BJ (cell line): ENCODE results near the gene SETD1B. TPM values are rescaled to one million over a fixed set of nuclear protein-coding genes. Genes with fewer than 3 reads are reported as not detected.

Experiments
- CTCF ChIA-PET: fragments of 350-600 bp; formaldehyde crosslinking; extraction: SDS; loops from one replicate; lab custom pipeline; 2021; ENCODE audit warnings: antibody characterized with exemption, inconsistent platforms; lab: Yijun Ruan, JAX
- POLR2A ChIA-PET: fragments of 300-600 bp; sonication (Branson Sonifier 250); formaldehyde crosslinking; extraction: SDS; loops from one replicate; lab custom pipeline; 2021; ENCODE audit warnings: antibody characterized with exemption; lab: Charles Lee
- DNase-seq: peaks from one replicate; pipeline ENCODE4 v3.0.0-alpha.2; 2011; ENCODE audit warnings: low read depth
- H3K27me3 ChIP-seq: 2 replicates; pipeline ENCODE4 v1.6.0; 2011; ENCODE audit warnings: low read length; ENCODE audit not compliant: control insufficient read depth, insufficient read depth
- H3K36me3 ChIP-seq: 2 replicates; pipeline ENCODE4 v1.5.1; 2011; ENCODE audit warnings: low read length; ENCODE audit not compliant: control insufficient read depth, insufficient read depth
- H3K4me3 ChIP-seq: 2 replicates; pipeline ENCODE4 v1.5.1; 2011; ENCODE audit warnings: low read depth, mild to moderate bottlenecking, control low read depth, low read length
- polyA plus RNA-seq: library from polyadenylated mRNA; depleted of rRNA; stranded (reverse); fragments of >200 nt; gene quantifications from 2 replicates; pipeline ENCODE4 v1.2.3, GENCODE V29; 2011
- TF ChIP-seq, protein P1 (sequence below): IDR thresholded peaks from 2 replicates; pipeline ENCODE4 v1.5.1; 2011; ENCODE audit warnings: low read depth, mild to moderate bottlenecking, control low read depth, inconsistent platforms, low read length, moderate library complexity; ENCODE audit not compliant: insufficient read depth

Gene SETD1B
- polyA plus RNA-seq, 1 experiment: 0.85 TPM

- POLR2A ChIA-PET: no interaction called here
- CTCF ChIA-PET: interaction anchor here (0.6 to 4.7 kb wide), 3 partner anchors 17 to 91 kb away, joined by 3 to 26 read pairs (median 4); no protein-coding TSS in a partner anchor
- TF ChIP-seq, protein P1, sequence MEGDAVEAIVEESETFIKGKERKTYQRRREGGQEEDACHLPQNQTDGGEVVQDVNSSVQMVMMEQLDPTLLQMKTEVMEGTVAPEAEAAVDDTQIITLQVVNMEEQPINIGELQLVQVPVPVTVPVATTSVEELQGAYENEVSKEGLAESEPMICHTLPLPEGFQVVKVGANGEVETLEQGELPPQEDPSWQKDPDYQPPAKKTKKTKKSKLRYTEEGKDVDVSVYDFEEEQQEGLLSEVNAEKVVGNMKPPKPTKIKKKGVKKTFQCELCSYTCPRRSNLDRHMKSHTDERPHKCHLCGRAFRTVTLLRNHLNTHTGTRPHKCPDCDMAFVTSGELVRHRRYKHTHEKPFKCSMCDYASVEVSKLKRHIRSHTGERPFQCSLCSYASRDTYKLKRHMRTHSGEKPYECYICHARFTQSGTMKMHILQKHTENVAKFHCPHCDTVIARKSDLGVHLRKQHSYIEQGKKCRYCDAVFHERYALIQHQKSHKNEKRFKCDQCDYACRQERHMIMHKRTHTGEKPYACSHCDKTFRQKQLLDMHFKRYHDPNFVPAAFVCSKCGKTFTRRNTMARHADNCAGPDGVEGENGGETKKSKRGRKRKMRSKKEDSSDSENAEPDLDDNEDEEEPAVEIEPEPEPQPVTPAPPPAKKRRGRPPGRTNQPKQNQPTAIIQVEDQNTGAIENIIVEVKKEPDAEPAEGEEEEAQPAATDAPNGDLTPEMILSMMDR: no peak
- Histone ChIP-seq H3K4me3 (no peak overlapping the region), H3K27me3 (no peaks in the 10 kb centered on the region), H3K36me3 (peaks cover 43% of the 10 kb centered on the region)
- no peak for DNase-seq
Observed at GRCh38 chr12:121829250-121829918, 25.6 kb downstream of the SETD1B start.

DNA sequence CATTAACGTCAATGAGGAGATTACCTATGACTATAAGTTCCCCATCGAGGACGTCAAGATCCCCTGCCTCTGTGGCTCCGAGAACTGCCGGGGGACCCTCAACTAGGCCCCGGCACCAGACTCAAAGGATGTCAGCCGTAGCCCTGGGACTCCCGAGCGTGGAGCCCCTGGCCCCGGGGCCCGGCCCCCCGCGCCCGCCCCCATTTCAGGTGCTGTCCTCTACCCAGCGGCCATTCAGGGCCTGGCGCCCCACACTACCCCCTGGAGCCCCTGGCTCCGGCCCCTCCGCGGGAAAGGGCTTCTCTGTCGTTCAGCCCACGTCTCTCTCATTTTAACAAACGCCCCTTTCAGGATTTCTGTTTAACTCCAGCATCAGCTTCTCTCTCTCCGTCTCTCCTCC, 26.3 kb downstream of the SETD1B start:
- no peak for DNase-seq
- ChIA-PET CTCF (interaction anchor here (0.6 to 1.0 kb wide), 2 partner anchors 36 to 91 kb away, joined by 3 to 4 read pairs; no protein-coding TSS in a partner anchor), POLR2A (no interaction called here)
- TF ChIP-seq, protein P1: no peak
- no peaks in the 10 kb centered on the region for H3K27me3 ChIP-seq
- H3K4me3 ChIP-seq: no peak overlapping the region
- H3K36me3 ChIP-seq: peaks cover 42% of the 10 kb centered on the region

- Histone ChIP-seq H3K27me3 (no peaks in the 10 kb centered on the region), H3K36me3 (peaks cover 39% of the 10 kb centered on the region), H3K4me3 (no peak overlapping the region)
- TF ChIP-seq, protein P1: no peak
- ChIA-PET CTCF (interaction anchor here (1.2 kb wide), 1 partner anchor 36 kb away, joined by 3 read pairs; no protein-coding TSS in a partner anchor), POLR2A (no interaction called here)
- no peak for DNase-seq
Observed at GRCh38 chr12:121830588-121831265, 26.9 kb downstream of the SETD1B start.

DNA sequence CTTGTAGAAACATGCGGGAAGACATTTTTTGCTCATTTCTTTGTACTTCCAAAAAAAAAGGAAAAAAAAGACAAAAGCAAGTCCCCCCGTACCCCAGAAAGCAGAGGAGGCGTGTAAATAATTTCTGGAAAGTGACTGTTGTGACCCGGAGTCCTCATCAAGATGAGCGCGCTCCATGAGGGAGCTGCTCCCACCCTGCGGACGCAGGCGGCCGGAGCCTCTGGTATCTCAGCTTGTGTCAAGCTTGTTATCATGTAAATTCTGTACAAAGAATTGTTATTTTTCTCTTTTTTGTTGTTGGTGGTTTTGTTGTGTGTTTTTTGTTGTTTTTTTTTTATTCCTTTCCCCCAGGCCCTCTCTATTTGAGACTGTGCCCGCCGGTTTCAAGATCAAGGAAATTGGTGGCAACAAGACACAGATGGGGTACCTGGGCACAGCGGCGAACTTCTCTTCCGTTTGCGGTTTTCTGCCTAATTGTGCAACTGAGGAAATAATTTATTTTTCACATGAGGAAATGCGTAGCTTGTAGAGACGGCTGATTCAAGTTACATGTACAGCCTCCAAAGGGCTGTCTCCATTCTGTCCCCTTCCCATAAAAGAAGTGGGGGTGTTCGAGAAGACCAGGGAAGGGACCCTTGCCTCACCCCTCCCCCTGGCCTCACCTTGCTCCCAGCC, 27.9 kb downstream of the SETD1B start:
- no peak for DNase-seq
- POLR2A ChIA-PET: no interaction called here
- no peaks in the 10 kb centered on the region for H3K27me3 ChIP-seq
- no peak overlapping the region for H3K4me3 ChIP-seq
- CTCF ChIA-PET: interaction anchor here (1.2 kb wide), 1 partner anchor 37 kb away, joined by 3 read pairs; no protein-coding TSS in a partner anchor
- TF ChIP-seq, protein P1: no peak
- peaks cover 34% of the 10 kb centered on the region for H3K36me3 ChIP-seq

- CTCF ChIA-PET: interaction anchor here (0.7 to 6.6 kb wide), 5 partner anchors 10 to 61 kb away, joined by 3 to 27 read pairs (median 4); partner anchors contain the start of gene RHOF
- DNase-seq: no peak
- Histone ChIP-seq H3K4me3 (no peak overlapping the region), H3K27me3 (no peaks in the 10 kb centered on the region), H3K36me3 (no peaks in the 10 kb centered on the region; the same call in 1 of the 2 replicates)
- POLR2A ChIA-PET: no interaction called here
- TF ChIP-seq, protein P1: no peak
Observed at GRCh38 chr12:121837680-121838079, 33.9 kb downstream of the SETD1B start.
